ENCODE data around the gene DIPK1C.

- TF ChIP-seq SIN3A (IDR thresholded peaks at IDR 0.05; ENCODE audit: borderline replicate concordance, insufficient read depth, low read depth, low read length) (no peak), POLR2AphosphoS5 (IDR thresholded peaks at IDR 0.05; ENCODE audit: low read depth, low read length) (no peak), CTCF (IDR thresholded peaks at IDR 0.05) (no peak)
Observed at GRCh38 chr18:74392323-74392722, 64.8 kb downstream of the DIPK1C start.

Data from Panc1 (cell line).